Lower leg skin (tissue), 4 donors: Measurements from ENCODE around the gene SLC13A3. TPM values are rescaled to one million over a fixed set of nuclear protein-coding genes. Genes with fewer than 3 reads are reported as not detected.

Experiments used
- DNase-seq, 2 donors: peaks; one replicate each; pipeline ENCODE4 v3.0.0-alpha.2; 2019; ENCODE audit warnings: low spot score in 2 of 2
- H3K4me3 ChIP-seq: fragments of 200-600 bp; sonication (generic); 2 replicates; pipeline ENCODE4 v1.5.1; 2017; ENCODE audit warnings: mild to moderate bottlenecking, low read depth; ENCODE audit not compliant: poor library complexity, severe bottlenecking
- CTCF ChIP-seq, 3 donors: fragments of 450-650 bp; IDR thresholded peaks; one replicate each; pipeline ENCODE4 v1.5.1; 2016; ENCODE audit warnings: antibody characterized with exemption in 3 of 3, mild to moderate bottlenecking in 3 of 3, moderate library complexity in 2 of 3
- POLR2A ChIP-seq, 2 donors: fragments of 450-650 bp; IDR thresholded peaks; one replicate each; pipeline ENCODE4 v1.6.1; 2016 to 2017; ENCODE audit warnings: antibody characterized with exemption in 2 of 2, mild to moderate bottlenecking in 1 of 2, moderate library complexity in 1 of 2
- WGBS, 2 donors: methylation state at CpG; one replicate each; pipeline ENCODE4 v1.1.5; 2018; 5-methylcytosine and 5-hydroxymethylcytosine counted together
- intact Hi-C: fragments of 100-400 bp; cut with DNase I; formaldehyde crosslinking; loops from one replicate; pipeline ENCODE4 v1.15.0; 2023; ENCODE audit warnings: low total_unique reads
- total RNA-seq, 4 donors: library from RNA; depleted of rRNA; stranded (reverse); fragments of >200 nt; gene quantifications; one replicate each; pipeline ENCODE4 v1.1.0, GENCODE V29; 2016

Gene SLC13A3
- total RNA-seq, 4 donors from 2014 or later = 1.4 to 3.3 (median 1.8) TPM

GRCh38 chr20:46646122-46646521 is 5.1 kb downstream of the SLC13A3 start:
- DNase-seq = no peak
- WGBS, 2 donors = 85% methylated on average over 4 of the region's 4 CpGs
- intact Hi-C loops = no loop called here
- TF ChIP-seq POLR2A (IDR thresholded peaks at IDR 0.05) = no peak
- H3K4me3 ChIP-seq = no peak overlapping the region

- DNase-seq = no peak
- intact Hi-C loops = no loop called here
- WGBS, 2 donors = 78 to 94% methylated on average over 1 of the region's 1 CpG
- no peak overlapping the region for H3K4me3 ChIP-seq
- TF ChIP-seq CTCF (IDR thresholded peaks at IDR 0.05) = no peak
These were observed 6.5 kb downstream of the SLC13A3 start for GRCh38 chr20:46644733-46645132.

- 97 to 98% methylated on average over 3 of the region's 3 CpGs for WGBS, 2 donors
- no peak overlapping the region for H3K4me3 ChIP-seq
- no peak for TF ChIP-seq POLR2A (IDR thresholded peaks at IDR 0.05)
- TF ChIP-seq CTCF (IDR thresholded peaks at IDR 0.05) = no peak
- intact Hi-C loops = no loop called here
- DNase-seq = no peak
These were observed 7.1 kb downstream of the SLC13A3 start for GRCh38 chr20:46644160-46644559.

GRCh38 chr20:46642969-46643343 is 8.3 kb downstream of the SLC13A3 start:
- 81 to 85% methylated on average over 5 of the region's 5 CpGs for WGBS, 2 donors
- no peak for TF ChIP-seq POLR2A (IDR thresholded peaks at IDR 0.05)
- no peak for TF ChIP-seq CTCF (IDR thresholded peaks at IDR 0.05)
- no peak overlapping the region for H3K4me3 ChIP-seq
- DNase-seq = no peak
- intact Hi-C loops = no loop called here

GRCh38 chr20:46642265-46642968 is 8.8 kb downstream of the SLC13A3 start:
- 82 to 85% methylated on average over 12 of the region's 12 CpGs for WGBS, 2 donors
- intact Hi-C loops = no loop called here
- DNase-seq = peak in 1 of 2 donors; percentile 49
- no peak overlapping the region for H3K4me3 ChIP-seq
- TF ChIP-seq POLR2A (IDR thresholded peaks at IDR 0.05) (no peak), CTCF (IDR thresholded peaks at IDR 0.05) (no peak)

GRCh38 chr20:46641424-46641823 is 9.8 kb downstream of the SLC13A3 start:
- H3K4me3 ChIP-seq = no peak overlapping the region
- intact Hi-C loops = no loop called here
- no peak for DNase-seq
- TF ChIP-seq POLR2A (IDR thresholded peaks at IDR 0.05) (no peak), CTCF (IDR thresholded peaks at IDR 0.05) (no peak)
